ENCODE data around the gene SNRPD3.
"Not testable (repeated sequence)": the region's sequence is repeated elsewhere in the genome, so short reads cannot be mapped to it uniquely, and the experiment has no call there.

- TF ChIP-seq CTCF (conservative IDR thresholded peaks at IDR 0.05; ENCODE audit: low read depth, low read length); EZH2phosphoT487 (IDR thresholded peaks at IDR 0.05; ENCODE audit: borderline replicate concordance, low read length); EZH2 (IDR thresholded peaks at IDR 0.05; ENCODE audit: low read length, unreplicated experiment): not testable (repeated sequence)
Measured at GRCh38 chr22:24530968-24531367, 24.8 kb upstream of the SNRPD3 start.

Data from PC-3 (cell line).